GM12892 (cell line): ENCODE data around the gene MVK.

ENCODE experiments used
- POLR2A ChIP-seq: IDR thresholded peaks from 2 replicates; pipeline ENCODE4 v1.6.1; 2011; ENCODE audit warnings: low read depth, low read length, control low read depth
- POLR2AphosphoS5 ChIP-seq: IDR thresholded peaks from 2 replicates; pipeline ENCODE4 v1.6.1; 2011; ENCODE audit warnings: low read depth, low read length, control low read depth

GRCh38 chr12:109601557-109601956 is 28.0 kb downstream of the MVK start:
- TF ChIP-seq POLR2A = no peak
- TF ChIP-seq POLR2AphosphoS5 = no peak
